ENCODE measurements around the gene RAB11B. TPM values are rescaled to one million over a fixed set of nuclear protein-coding genes. Genes with fewer than 3 reads are reported as not detected.
"Not testable (repeated sequence)": the region's sequence is repeated elsewhere in the genome, so short reads cannot be mapped to it uniquely, and the experiment has no call there.

Gene RAB11B
- total RNA-seq, 1 donor from 2014 or later = 191 TPM

DNA sequence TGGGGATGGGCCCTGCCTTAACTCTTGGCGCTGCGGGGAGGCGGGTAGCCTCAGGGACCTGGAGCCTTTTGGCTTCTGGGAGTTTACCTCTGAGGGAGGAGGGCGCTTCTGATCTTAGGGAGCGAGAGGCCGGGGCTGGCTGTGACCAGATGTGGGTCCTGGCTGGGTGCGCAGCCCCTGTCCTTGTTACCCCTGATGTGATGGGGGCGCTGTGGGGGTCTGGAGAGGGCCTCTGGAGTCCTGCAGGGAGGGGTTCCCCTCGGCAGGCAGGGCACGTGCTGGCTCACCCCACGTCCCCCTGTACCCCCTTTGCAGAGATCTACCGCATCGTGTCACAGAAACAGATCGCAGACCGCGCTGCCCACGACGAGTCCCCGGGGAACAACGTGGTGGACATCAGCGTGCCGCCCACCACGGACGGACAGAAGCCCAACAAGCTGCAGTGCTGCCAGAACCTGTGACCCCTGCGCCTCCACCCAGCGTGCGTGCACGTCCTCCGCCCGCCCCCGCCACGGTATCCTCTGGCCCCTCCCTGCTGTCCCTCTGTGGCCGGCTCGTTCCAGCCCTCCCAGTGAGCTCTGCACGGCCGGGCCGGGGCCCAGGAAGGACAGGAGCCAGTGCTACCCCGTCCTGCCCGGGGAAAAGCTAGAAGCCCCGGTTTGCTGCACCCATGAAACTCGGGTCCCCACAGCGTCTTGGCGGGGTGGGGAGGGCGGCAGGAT, 13.1 kb downstream of the RAB11B start:
- no peaks in the 10 kb centered on the region for H3K27me3 Mint-ChIP-seq
- no peaks in the 10 kb centered on the region for H3K9me3 Mint-ChIP-seq (ENCODE audit: low read depth)
- no peak for DNase-seq (ENCODE audit: low spot score, unreplicated experiment)
- no peaks in the 10 kb centered on the region for H3K4me1 Mint-ChIP-seq (ENCODE audit: low read depth)
- H3K36me3 Mint-ChIP-seq (ENCODE audit: insufficient read depth) = peaks cover 16% of the 10 kb centered on the region
- TF ChIP-seq, protein P1, sequence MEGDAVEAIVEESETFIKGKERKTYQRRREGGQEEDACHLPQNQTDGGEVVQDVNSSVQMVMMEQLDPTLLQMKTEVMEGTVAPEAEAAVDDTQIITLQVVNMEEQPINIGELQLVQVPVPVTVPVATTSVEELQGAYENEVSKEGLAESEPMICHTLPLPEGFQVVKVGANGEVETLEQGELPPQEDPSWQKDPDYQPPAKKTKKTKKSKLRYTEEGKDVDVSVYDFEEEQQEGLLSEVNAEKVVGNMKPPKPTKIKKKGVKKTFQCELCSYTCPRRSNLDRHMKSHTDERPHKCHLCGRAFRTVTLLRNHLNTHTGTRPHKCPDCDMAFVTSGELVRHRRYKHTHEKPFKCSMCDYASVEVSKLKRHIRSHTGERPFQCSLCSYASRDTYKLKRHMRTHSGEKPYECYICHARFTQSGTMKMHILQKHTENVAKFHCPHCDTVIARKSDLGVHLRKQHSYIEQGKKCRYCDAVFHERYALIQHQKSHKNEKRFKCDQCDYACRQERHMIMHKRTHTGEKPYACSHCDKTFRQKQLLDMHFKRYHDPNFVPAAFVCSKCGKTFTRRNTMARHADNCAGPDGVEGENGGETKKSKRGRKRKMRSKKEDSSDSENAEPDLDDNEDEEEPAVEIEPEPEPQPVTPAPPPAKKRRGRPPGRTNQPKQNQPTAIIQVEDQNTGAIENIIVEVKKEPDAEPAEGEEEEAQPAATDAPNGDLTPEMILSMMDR (IDR thresholded peaks at IDR 0.05; ENCODE audit: unreplicated experiment) = no peak
- H3K27ac Mint-ChIP-seq = no peak overlapping the region
- no peak overlapping the region for H3K4me3 Mint-ChIP-seq (ENCODE audit: low read depth)

DNA sequence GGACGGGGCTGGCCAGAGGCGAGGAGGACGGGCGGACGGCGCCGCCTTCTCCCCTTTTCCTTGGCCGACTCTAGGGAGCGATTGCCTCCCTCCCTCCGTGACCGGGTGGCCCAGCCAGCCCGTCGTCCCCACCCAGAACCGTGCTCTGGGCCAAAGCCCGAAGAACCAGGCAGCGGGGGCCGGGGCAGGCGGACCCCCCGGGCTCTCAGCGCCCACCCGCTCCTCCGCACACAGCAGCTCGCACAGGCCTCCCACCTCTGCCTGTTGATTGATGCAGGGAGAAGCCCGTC, 13.6 kb downstream of the RAB11B start:
- H3K36me3 Mint-ChIP-seq (ENCODE audit: insufficient read depth) = peaks cover 16% of the 10 kb centered on the region
- no peaks in the 10 kb centered on the region for H3K9me3 Mint-ChIP-seq (ENCODE audit: low read depth)
- TF ChIP-seq, protein P1 (IDR thresholded peaks at IDR 0.05; ENCODE audit: unreplicated experiment) = no peak
- no peak for DNase-seq (ENCODE audit: low spot score, unreplicated experiment)
- no peak overlapping the region for H3K27ac Mint-ChIP-seq
- no peaks in the 10 kb centered on the region for H3K27me3 Mint-ChIP-seq
- no peak overlapping the region for H3K4me3 Mint-ChIP-seq (ENCODE audit: low read depth)
- no peaks in the 10 kb centered on the region for H3K4me1 Mint-ChIP-seq (ENCODE audit: low read depth)

DNA sequence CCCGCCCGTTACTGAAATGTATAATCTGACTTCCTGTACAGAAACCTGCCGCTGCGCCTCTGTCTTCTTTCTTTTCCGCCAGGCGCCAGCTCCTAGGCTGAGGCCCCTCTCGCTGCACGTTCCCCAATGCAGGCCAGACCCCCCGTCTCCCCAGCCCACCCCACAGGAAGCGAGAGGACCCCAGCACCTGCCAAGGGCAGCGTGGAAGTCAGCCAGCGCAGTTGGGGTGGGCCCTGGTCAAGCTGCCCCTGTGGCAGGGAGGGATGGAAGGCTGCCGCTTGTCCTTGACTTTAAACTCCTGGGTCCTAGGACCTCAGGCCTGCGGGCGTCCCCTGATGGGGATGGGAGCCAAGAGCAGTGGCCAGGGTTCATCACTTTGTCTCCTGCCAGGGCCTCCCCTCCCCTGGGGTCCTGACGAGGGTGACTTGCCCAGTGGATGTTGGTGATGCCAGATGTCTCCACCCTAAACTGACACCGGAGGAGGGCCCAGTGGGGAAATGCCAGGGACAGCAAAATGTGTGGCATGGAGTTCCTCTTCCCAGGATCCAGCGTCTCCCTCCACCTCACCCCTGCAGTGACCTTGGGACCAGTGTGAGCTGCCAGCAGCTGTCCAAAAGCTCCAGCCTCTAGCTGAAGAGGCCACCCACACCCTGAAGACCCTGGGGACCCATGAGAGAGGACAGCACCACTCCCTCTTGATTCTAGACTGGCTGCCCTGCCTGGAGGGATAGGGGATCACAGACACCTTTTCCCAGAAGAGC, 14.4 kb downstream of the RAB11B start:
- no peak for DNase-seq (ENCODE audit: low spot score, unreplicated experiment)

DNA sequence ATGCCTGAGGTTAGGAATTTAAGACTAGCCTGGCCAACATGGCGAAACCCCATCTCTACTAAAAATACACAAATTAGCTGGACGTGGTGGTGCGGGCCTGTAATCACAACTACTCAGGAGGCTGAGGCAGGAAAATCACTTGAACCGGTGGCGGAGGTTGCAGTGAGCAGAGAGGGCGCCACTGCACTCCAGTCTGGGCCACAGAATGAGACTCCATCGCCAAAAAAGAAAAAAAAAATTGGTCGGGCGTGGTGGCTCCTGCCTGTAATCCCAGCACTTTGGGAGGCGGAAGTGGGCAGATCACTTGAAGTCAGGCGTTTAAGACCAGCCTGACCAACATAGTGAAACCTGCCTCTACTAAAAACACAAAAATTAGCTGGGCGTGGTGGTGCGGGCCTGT, 20.6 kb downstream of the RAB11B start:
- not testable (repeated sequence) for H3K27ac Mint-ChIP-seq; H3K27me3 Mint-ChIP-seq; H3K4me1 Mint-ChIP-seq (ENCODE audit: low read depth); DNase-seq (ENCODE audit: low spot score, unreplicated experiment); H3K9me3 Mint-ChIP-seq (ENCODE audit: low read depth); H3K4me3 Mint-ChIP-seq (ENCODE audit: low read depth); H3K36me3 Mint-ChIP-seq (ENCODE audit: insufficient read depth)

More for the DNA sequence above, 14.4 kb downstream of the RAB11B start:
- TF ChIP-seq, protein P1 (IDR thresholded peaks at IDR 0.05; ENCODE audit: unreplicated experiment) = no peak
- Mint-ChIP-seq H3K9me3 (ENCODE audit: low read depth) (no peaks in the 10 kb centered on the region), H3K4me3 (ENCODE audit: low read depth) (no peak overlapping the region), H3K36me3 (ENCODE audit: insufficient read depth) (peaks cover 15% of the 10 kb centered on the region), H3K4me1 (ENCODE audit: low read depth) (no peaks in the 10 kb centered on the region), H3K27ac (no peak overlapping the region), H3K27me3 (no peaks in the 10 kb centered on the region)

DNA sequence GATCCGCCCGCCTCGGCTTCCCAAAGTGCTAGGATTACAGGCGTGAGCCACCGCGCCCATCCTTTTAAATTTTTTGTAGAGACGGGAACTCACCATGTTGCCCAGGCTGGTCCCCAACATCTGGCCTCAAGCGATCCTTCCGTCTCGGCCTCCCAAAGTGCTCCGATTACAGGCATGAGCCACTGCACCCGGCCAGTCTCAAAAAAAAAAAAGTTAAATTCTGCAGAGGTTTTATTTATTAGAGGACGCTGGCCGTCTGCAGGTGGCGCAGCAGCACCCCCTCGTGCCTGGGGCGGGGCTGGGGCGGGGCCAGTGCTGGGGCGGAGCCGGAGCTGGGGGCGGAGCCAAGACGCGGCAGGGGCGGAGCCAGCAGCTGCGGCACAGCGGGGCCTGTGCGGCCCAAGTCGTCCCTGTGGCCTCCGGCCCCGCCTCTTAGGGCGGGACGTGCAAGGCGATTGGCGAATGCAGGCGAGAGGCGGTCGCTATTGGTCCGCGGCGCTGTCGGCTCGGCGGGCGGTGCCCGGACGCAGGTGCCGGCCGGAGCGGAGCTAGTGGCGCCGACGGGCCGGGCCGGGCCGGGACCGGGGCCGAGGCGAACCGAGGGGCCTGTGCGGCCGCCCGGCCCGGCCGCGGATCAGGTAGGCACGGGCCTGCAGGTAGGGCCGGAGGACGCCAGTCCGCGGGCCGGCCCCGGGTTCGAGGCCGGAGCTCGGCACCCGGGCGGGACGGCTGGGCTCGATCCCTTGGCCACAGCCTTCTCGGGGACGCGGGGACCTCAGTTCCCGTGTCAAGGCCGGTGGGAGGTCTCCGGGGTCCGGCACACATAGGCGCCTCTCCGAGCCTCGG, 22.8 kb downstream of the RAB11B start, which contains the start of gene MARCHF2:
TSS of gene MARCHF2 (plus strand) at position 523 of the 846 bp plus-strand sequence. CDS start 8,536 bp downstream, outside the sequence.
- Mint-ChIP-seq H3K36me3 (ENCODE audit: insufficient read depth) (no peaks in the 10 kb centered on the region), H3K9me3 (ENCODE audit: low read depth) (no peaks in the 10 kb centered on the region), H3K4me3 (ENCODE audit: low read depth) (peak within 1 kb of the TSS; percentile 72), H3K27me3 (peaks cover 2% of the 10 kb centered on the region), H3K27ac (peak within 1 kb of the TSS; percentile 26), H3K4me1 (ENCODE audit: low read depth) (peaks cover 2% of the 10 kb centered on the region)
- TF ChIP-seq, protein P1 (IDR thresholded peaks at IDR 0.05; ENCODE audit: unreplicated experiment) = peak; percentile 67
- DNase-seq (ENCODE audit: low spot score, unreplicated experiment) = peak; percentile 96

Data from progenitor cell of endocrine pancreas (in vitro differentiated cells).